Neuron (in vitro differentiated cells): ENCODE results near the gene KRR1.
A peak's percentile ranks its signal among the peaks of the same experiment; 100 is the strongest.
"Not testable (repeated sequence)": the region's sequence is repeated elsewhere in the genome, so short reads cannot be mapped to it uniquely, and the experiment has no call there.

Experiments used
- H2AFZ ChIP-seq: one replicate; pipeline ENCODE4 v1.6.1; 2013; ENCODE audit warnings: low read depth, mild to moderate bottlenecking, inconsistent platforms, low read length, moderate library complexity
- H3K27me3 ChIP-seq: one replicate; pipeline ENCODE4 v1.6.1; 2013; ENCODE audit warnings: low read length; ENCODE audit not compliant: insufficient read depth
- H3K36me3 ChIP-seq: one replicate; pipeline ENCODE4 v1.6.1; 2013; ENCODE audit warnings: low read length; ENCODE audit not compliant: insufficient read depth
- H3K4me1 ChIP-seq: one replicate; pipeline ENCODE4 v1.6.1; 2013; ENCODE audit warnings: low read length; ENCODE audit not compliant: insufficient read depth
- H3K4me3 ChIP-seq: 2 replicates; pipeline ENCODE4 v1.5.1; 2013; ENCODE audit warnings: mild to moderate bottlenecking, low read length, moderate library complexity
- H3K9me3 ChIP-seq: one replicate; pipeline ENCODE4 v1.6.1; 2013; ENCODE audit warnings: low read length

The KRR1 gene

DNA sequence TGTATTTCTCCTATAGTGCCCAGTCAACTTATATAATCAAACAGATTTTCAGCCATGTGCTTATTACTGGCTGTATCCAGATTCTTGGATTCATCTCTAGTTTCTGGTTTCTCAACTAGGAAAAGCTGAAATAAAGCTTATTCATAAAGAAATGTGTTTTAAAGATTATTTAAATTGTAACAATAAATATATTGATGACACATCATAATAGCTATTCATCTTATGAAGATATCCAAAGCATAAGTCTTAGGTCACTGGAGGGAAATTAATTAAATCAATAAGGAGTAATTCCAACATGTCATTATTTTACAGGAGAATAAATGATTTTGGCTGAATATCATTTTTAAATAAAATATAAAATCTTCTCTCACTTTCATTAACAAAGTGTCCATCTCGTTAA, 32.1 kb upstream of the KRR1 start:
- Histone ChIP-seq H2AFZ (no peak overlapping the region), H3K4me3 (no peak overlapping the region), H3K4me1 (no peaks in the 10 kb centered on the region), H3K9me3 (no peaks in the 10 kb centered on the region), H3K27me3 (no peaks in the 10 kb centered on the region), H3K36me3 (no peaks in the 10 kb centered on the region)

DNA sequence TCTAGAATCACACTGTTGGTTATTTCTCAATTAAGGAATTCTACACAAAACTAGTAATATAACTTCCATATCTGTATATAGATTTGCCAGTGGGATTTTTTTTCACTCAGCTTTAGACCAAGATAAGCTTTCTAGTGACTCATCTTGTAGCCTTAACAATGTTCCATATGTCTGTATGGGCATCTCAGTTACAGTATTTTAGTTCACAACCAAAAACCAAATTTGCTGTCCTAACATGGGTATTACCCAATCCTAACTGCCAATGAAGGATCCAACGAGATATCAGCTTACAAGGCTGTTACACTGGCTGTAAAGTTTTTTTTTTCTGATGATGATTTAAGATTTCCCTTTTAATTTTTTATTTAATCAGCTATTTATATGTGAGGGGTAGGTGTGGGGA, 31.5 kb upstream of the KRR1 start:
- Histone ChIP-seq H3K9me3 (no peaks in the 10 kb centered on the region), H3K4me1 (no peaks in the 10 kb centered on the region), H3K36me3 (no peaks in the 10 kb centered on the region), H3K27me3 (no peaks in the 10 kb centered on the region), H3K4me3 (no peak overlapping the region), H2AFZ (no peak overlapping the region)

DNA sequence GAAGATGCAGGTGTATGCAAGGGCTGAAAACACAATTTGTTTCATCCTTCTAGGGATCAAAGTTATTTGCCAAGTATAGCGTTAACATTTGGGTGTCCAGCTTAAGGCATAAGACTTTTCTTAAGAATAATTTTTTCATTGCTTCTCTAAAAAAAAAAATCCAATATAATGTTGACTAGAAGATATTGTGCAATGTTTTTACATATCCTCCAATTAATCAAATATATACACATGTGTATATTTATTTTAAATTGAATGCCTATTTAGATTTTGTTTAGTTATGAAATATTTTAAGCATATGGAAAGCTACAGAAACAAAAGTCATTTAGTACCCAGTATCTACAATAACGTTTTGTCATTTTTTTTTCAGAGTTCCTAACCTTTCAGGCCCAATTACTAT, 28.5 kb upstream of the KRR1 start:
- Histone ChIP-seq H2AFZ (no peak overlapping the region), H3K27me3 (no peaks in the 10 kb centered on the region), H3K9me3 (no peaks in the 10 kb centered on the region), H3K4me3 (no peak overlapping the region), H3K36me3 (no peaks in the 10 kb centered on the region), H3K4me1 (no peaks in the 10 kb centered on the region)

DNA sequence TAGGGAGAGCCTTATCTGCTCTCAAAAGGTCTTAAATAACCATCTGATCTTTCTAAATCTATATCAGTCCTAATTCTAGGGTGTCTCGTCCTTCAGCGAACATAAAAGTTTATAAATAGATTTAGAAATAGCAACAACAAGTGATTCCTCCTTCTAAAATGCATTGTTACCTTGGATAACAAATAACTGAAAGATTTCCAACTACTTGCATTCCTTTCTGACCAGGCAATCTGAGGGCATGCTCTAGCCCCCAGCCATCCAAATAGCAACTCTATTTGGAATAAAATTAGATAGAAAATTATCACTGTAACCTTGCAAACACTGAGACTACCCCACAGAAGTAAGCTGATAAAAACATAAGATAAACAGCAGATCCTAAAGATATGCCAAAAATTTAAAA, 21.8 kb upstream of the KRR1 start:
- Histone ChIP-seq H3K27me3 (no peaks in the 10 kb centered on the region), H3K9me3 (no peaks in the 10 kb centered on the region), H3K4me3 (no peak overlapping the region), H3K4me1 (peaks cover 2% of the 10 kb centered on the region), H2AFZ (no peak overlapping the region), H3K36me3 (no peaks in the 10 kb centered on the region)

DNA sequence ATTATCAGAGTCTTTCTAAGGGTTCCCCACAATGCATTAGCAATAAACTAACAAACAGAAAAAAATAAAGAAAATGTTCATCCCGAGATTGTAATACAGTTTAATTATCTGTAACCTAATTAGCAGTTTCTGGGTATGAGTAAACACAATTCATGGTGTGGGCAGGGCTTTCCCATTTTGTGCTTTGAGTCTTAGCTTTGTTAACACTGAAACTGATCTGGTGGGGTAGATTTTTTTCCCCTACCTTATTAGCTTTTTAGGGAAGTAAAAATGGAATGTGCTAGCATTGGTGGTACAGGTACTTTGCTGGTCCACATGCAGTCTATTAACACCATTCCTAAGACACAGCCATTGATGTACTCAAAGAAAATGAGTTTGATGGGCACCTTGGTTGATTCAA, 18.4 kb upstream of the KRR1 start:
- Histone ChIP-seq H3K9me3 (no peaks in the 10 kb centered on the region), H3K4me3 (no peak overlapping the region), H3K36me3 (no peaks in the 10 kb centered on the region), H3K27me3 (no peaks in the 10 kb centered on the region), H2AFZ (no peak overlapping the region), H3K4me1 (peaks cover 8% of the 10 kb centered on the region)

DNA sequence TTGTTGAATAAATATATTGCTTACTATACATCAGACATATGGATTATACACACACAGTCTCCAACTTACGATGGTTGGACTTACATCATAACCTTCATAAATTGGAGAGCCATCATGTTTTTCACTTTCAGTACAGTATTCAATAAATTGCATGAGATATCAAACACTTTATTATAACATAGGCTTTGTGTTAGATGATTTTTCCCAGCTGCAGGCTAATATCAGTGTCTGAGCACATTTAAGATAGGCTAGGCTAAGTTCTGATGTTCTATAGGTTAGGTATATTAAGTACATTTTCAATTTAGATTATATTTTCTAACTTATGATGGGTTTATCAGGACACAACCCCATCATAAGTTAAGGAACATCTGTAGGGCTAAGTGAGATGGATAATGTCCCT, 17.9 kb upstream of the KRR1 start:
- Histone ChIP-seq H3K4me3 (no peak overlapping the region), H3K36me3 (no peaks in the 10 kb centered on the region), H3K9me3 (no peaks in the 10 kb centered on the region), H3K27me3 (no peaks in the 10 kb centered on the region), H2AFZ (no peak overlapping the region), H3K4me1 (peaks cover 8% of the 10 kb centered on the region)

DNA sequence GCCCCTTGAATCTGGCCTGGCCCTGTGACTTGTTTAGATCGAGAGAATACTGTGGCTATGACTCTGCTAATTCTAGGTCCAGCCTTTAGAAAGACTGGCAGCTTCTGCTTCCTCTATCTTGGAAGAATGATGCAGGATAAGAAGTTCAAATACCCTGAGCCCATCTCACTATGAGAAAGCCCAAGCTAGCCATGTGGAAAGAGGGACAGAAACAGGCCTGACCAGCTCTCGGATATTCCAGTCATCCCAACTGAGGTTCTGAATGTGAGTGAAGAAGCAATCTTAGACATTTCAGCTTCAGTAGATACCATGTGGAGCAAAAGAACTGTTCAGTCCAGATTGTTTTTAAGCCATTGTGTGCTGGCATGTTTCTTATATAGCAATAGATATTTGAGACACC, 17.3 kb upstream of the KRR1 start:
- Histone ChIP-seq H3K9me3 (no peaks in the 10 kb centered on the region), H2AFZ (no peak overlapping the region), H3K4me1 (peaks cover 8% of the 10 kb centered on the region), H3K36me3 (no peaks in the 10 kb centered on the region), H3K27me3 (no peaks in the 10 kb centered on the region), H3K4me3 (no peak overlapping the region)

DNA sequence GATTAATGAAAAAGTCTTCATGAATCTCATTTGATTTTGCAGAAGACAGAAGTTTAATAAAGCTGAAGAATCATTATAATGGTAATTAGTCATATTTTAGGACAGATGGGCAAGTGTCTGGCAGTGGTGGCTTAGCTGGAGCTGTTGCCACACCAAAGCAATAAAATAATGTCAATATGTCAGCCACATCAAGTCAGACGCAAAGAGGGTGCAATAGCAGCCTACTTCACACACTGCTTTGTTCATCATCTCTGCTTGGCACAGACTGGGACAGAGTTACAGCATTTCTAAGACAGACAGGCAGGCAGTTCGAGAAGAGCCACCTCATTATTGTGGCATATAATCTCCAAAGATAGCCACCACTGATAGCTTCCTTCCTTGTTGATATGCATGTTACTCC, 16.9 kb upstream of the KRR1 start:
- Histone ChIP-seq H3K9me3 (no peaks in the 10 kb centered on the region), H2AFZ (no peak overlapping the region), H3K4me1 (peaks cover 8% of the 10 kb centered on the region), H3K4me3 (no peak overlapping the region), H3K27me3 (no peaks in the 10 kb centered on the region), H3K36me3 (no peaks in the 10 kb centered on the region)

DNA sequence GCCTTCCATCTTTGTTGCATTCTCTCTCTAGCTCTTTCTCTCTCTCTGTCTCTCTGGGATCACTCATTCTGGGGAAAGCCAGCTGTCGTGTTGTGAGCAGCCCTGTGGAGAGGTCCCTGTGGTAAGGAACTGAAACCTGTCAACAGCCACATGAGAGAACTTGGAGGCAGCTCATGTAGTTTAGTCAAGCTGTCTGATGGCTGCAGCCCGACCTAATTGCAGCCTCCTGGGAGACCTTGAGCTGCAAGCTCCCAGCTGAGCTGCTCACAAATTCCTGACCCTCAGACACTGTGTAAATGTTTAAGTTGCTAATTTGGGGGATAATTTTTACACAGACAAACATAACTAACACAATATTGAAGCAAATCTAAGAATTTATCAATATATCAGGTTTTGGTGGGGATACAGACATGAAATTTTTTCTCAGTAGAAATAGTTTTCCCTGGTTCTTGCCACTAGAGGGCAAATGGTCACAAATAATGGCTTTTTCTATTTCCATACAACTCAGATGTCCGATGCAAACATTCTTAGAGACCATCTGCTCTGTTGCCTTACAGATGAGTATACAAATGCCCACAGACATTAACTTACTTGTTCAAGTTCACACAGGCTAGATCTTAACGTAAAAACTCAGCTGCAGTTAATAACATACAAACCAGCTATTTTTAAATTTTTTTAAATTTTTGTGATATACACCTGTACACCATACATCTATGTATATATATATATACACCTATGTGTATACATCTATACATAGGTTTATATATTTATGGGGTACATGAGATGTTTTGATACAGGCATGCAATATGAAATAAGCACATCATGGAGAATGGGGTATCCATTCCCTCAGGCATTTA, 15.5 kb upstream of the KRR1 start:
- Histone ChIP-seq H3K4me3 (no peak overlapping the region), H3K4me1 (peaks cover 8% of the 10 kb centered on the region), H3K9me3 (no peaks in the 10 kb centered on the region), H3K27me3 (no peaks in the 10 kb centered on the region), H3K36me3 (no peaks in the 10 kb centered on the region), H2AFZ (no peak overlapping the region)

DNA sequence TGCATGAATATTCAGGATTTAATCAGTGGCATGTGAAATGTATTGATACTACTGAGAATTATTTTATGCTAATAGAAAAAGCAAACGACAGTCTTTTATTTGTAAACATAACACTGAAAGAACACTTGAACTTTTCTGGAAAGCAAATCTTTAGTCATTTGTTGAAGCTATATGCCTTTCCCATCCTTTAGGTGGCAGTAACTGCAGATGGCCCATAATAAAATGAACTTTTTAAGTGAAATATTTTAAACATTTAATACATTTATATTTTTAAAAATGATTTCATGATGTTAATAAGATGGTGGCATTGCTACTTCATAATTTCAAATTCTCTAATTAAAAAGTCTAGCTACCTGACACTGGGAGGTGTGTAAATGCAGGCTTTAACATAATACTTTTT, 13.9 kb upstream of the KRR1 start:
- H3K4me1 ChIP-seq, result peaks cover 8% of the 10 kb centered on the region
- H3K9me3 ChIP-seq, result no peaks in the 10 kb centered on the region
- no peak overlapping the region for H3K4me3 ChIP-seq
- H3K36me3 ChIP-seq, result no peaks in the 10 kb centered on the region
- H2AFZ ChIP-seq, result no peak overlapping the region
- no peaks in the 10 kb centered on the region for H3K27me3 ChIP-seq

DNA sequence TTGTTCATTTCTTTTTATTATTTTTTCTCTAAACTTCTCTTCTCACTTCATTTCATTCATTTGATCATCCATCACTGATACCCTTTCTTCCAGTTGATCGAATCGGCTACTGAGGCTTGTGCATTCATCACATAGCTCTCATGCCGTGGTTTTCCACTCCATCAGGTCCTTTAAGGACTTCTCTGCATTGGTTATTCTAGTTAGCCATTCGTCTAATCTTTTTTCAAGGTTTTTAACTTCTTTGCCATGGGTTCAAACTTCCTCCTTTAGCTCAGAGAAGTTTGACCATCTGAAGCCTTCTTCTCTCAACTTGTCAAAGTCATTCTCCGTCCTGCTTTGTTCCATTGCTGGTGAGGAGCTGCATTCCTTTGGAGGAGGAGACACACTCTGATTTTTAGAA, 10.7 kb upstream of the KRR1 start:
- H3K36me3 ChIP-seq, H3K4me3 ChIP-seq, H3K9me3 ChIP-seq, H3K4me1 ChIP-seq, H2AFZ ChIP-seq, H3K27me3 ChIP-seq: not testable (repeated sequence)

DNA sequence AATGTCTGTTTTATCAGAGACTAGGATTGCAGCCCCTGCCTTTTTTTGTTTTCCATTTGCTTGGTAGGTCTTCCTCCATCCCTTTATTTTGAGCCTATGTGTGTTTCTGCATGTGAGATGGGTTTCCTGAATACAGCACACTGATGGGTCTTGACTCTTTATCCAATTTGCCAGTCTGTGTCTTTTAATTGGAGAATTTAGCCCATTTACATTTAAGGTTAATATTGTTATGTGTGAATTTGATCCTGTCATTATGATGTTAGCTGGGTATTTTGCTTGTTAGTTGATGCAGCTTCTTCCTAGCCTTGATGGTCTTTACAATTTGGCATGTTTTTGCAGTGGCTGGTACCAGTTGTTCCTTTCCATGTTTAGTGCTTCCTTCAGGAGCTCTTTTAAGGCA, 9.8 kb upstream of the KRR1 start:
- H3K27me3 ChIP-seq, H3K36me3 ChIP-seq, H2AFZ ChIP-seq, H3K4me1 ChIP-seq, H3K4me3 ChIP-seq, H3K9me3 ChIP-seq: not testable (repeated sequence)

DNA sequence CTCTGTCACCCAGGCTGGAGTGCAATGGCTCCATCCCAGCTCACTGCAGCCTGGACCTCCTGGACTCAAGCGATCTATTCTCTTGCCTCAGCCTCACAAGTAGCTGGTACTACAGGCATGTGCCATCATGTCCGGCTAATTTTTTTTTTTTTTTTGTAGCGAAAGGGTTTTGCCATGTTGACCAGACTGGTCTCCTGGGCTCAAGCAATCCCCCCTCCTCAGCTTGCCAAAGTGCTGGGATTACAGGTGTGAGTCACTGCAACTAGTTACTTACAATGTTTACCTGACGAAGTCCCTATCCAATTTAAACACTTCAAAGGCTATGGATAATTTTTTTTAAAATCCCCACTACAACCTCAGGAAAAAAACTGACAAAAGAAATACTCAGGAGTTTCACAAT, 1.8 kb downstream of the KRR1 start:
- Histone ChIP-seq H3K27me3 (no peaks in the 10 kb centered on the region), H2AFZ (no peak overlapping the region), H3K36me3 (peaks cover 23% of the 10 kb centered on the region), H3K4me3 (peak overlapping the region; percentile 94), H3K4me1 (peaks cover 18% of the 10 kb centered on the region), H3K9me3 (no peaks in the 10 kb centered on the region)

DNA sequence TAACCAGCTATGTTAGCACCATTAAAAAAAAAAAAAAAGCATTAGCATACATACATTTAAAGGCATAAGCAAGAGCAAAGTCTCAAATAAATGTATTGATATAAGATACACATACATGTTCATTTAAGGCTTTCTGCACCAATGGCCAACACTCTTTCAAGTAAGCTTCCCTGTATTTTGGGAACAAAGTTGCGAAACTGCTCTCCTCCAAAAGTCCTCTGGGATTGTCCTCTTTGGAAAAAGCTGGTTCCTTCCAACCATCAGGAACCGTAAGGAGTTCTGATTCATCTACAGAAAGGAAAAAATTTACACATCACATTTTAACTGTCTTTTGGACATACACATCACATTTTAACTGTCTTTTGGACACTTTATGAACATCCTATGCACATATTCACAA, 3.2 kb downstream of the KRR1 start:
- H3K27me3 ChIP-seq, result no peaks in the 10 kb centered on the region
- peaks cover 35% of the 10 kb centered on the region for H3K36me3 ChIP-seq
- H3K9me3 ChIP-seq, result no peaks in the 10 kb centered on the region
- H2AFZ ChIP-seq, result no peak overlapping the region
- peaks cover 18% of the 10 kb centered on the region for H3K4me1 ChIP-seq
- H3K4me3 ChIP-seq, result no peak overlapping the region
